Vagina (tissue), 2 donors: ENCODE data around the gene GALNT2. TPM values are rescaled to one million over a fixed set of nuclear protein-coding genes. Genes with fewer than 3 reads are reported as not detected.

ENCODE experiments used
- DNase-seq, 2 donors: peaks; one replicate each; pipeline ENCODE4 v3.0.0-alpha.2; 2017; ENCODE audit errors: extremely low spot score in 2 of 2
- H3K27ac ChIP-seq: fragments of 200-600 bp; sonication (generic); one replicate; pipeline ENCODE4 v1.5.1; 2019
- H3K27me3 ChIP-seq: fragments of 200-600 bp; sonication (generic); one replicate; pipeline ENCODE4 v1.5.1; 2019
- H3K36me3 ChIP-seq, 2 donors: fragments of 200-600 bp; sonication (generic); one replicate each; pipeline ENCODE4 v1.5.1; 2017 to 2019
- H3K4me1 ChIP-seq: fragments of 200-600 bp; sonication (generic); one replicate; pipeline ENCODE4 v1.5.1; 2019
- H3K4me3 ChIP-seq, 2 donors: fragments of 200-600 bp; sonication (generic); 1 replicate in 1 of 2; 2 replicates in 1 of 2; pipeline ENCODE4 v1.5.1; 2016 to 2019
- H3K9me3 ChIP-seq: fragments of 200-600 bp; sonication (generic); one replicate; pipeline ENCODE4 v1.5.1; 2019
- CTCF ChIP-seq, 3 experiments: fragments of 450-650 bp in 2 of 3; fragments of 200-600 bp in 1 of 3; sonication (generic) in 1 of 3; IDR thresholded peaks; one replicate each; pipeline ENCODE4 v1.5.1; 2017 to 2019; ENCODE audit warnings: antibody characterized with exemption in 3 of 3, mild to moderate bottlenecking in 2 of 3, moderate library complexity in 2 of 3
- POLR2A ChIP-seq, 2 donors: fragments of 450-650 bp; IDR thresholded peaks; one replicate each; pipeline ENCODE4 v1.6.1; 2017; ENCODE audit warnings: antibody characterized with exemption in 2 of 2, mild to moderate bottlenecking in 2 of 2, moderate library complexity in 2 of 2
- POLR2AphosphoS5 ChIP-seq, 2 donors: sonication (generic); formaldehyde crosslinking; IDR thresholded peaks; one replicate each; pipeline ENCODE4 v1.9.0; 2017; ENCODE audit warnings: antibody characterized with exemption in 2 of 2, mild to moderate bottlenecking in 2 of 2, low read depth in 1 of 2; ENCODE audit not compliant: insufficient read depth in 1 of 2
- intact Hi-C: fragments of 100-400 bp; cut with DNase I; formaldehyde crosslinking; loops from one replicate; pipeline ENCODE4 v1.15.1; 2023
- total RNA-seq: library from RNA; depleted of rRNA; stranded (reverse); fragments of >200 nt; gene quantifications from one replicate; pipeline ENCODE4 v1.2.3, GENCODE V29; 2016

GALNT2 gene
- total RNA-seq, 1 donor from 2014 or later, result 51.6 TPM

DNA sequence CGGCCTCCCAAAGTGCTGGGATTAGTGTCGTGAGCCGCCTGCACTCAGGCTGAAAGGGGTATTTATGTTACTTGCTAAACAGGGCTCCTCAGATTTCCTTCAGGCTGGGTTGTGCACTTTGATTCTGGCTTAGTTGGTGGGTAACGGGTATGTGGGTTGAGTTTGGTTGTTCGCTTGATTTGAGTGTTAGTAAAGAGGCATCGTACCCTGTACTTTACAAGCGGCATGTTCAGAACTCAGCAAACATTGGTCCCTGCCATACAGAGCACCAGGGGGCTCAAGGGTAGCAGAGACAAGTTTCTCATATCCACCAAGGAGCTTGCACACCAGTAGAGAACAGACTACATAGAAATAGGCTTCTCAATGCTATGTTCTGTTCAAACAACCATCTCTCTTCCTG is 211.3 kb downstream of the GALNT2 start:
- Histone ChIP-seq H3K4me3 (no peak overlapping the region), H3K9me3 (no peaks in the 10 kb centered on the region), H3K36me3 (peaks cover 0 to 42% of the 10 kb centered on the region in 2 donors), H3K4me1 (peaks cover 17% of the 10 kb centered on the region), H3K27ac (no peak overlapping the region), H3K27me3 (no peaks in the 10 kb centered on the region)
- intact Hi-C loops, result no loop called here
- no peak for TF ChIP-seq POLR2A (IDR thresholded peaks at IDR 0.05)
- TF ChIP-seq CTCF (IDR thresholded peaks at IDR 0.05), result no peak
- no peak for TF ChIP-seq POLR2AphosphoS5 (IDR thresholded peaks at IDR 0.05; ENCODE audit: insufficient read depth in 1 of 2, low read depth in 1 of 2)
- no peak for DNase-seq

GRCh38 chr1:230278871-230279582 is 212.0 kb downstream of the GALNT2 start:
- TF ChIP-seq POLR2A (IDR thresholded peaks at IDR 0.05) (no peak), POLR2AphosphoS5 (IDR thresholded peaks at IDR 0.05; ENCODE audit: insufficient read depth in 1 of 2, low read depth in 1 of 2) (no peak), CTCF (IDR thresholded peaks at IDR 0.05) (no peak)

GRCh38 chr1:230279583-230279945 is 212.5 kb downstream of the GALNT2 start:
- no peak for DNase-seq
- Histone ChIP-seq H3K9me3 (no peaks in the 10 kb centered on the region), H3K27me3 (no peaks in the 10 kb centered on the region), H3K27ac (no peak overlapping the region), H3K4me3 (no peak overlapping the region), H3K4me1 (peaks cover 17% of the 10 kb centered on the region), H3K36me3 (peaks cover 0 to 42% of the 10 kb centered on the region in 2 donors)
- intact Hi-C loops, result no loop called here
- TF ChIP-seq CTCF (IDR thresholded peaks at IDR 0.05) (no peak), POLR2AphosphoS5 (IDR thresholded peaks at IDR 0.05; ENCODE audit: insufficient read depth in 1 of 2, low read depth in 1 of 2) (no peak)

More at GRCh38 chr1:230278871-230279582, 212.0 kb downstream of the GALNT2 start:
- H3K4me3 ChIP-seq, result no peak overlapping the region
- peaks cover 0 to 42% of the 10 kb centered on the region in 2 donors for H3K36me3 ChIP-seq
- intact Hi-C loops, result no loop called here
- no peak for DNase-seq
- no peaks in the 10 kb centered on the region for H3K9me3 ChIP-seq
- peaks cover 17% of the 10 kb centered on the region for H3K4me1 ChIP-seq
- H3K27me3 ChIP-seq, result no peaks in the 10 kb centered on the region
- H3K27ac ChIP-seq, result no peak overlapping the region

GRCh38 chr1:230280054-230280795 is 213.2 kb downstream of the GALNT2 start:
- intact Hi-C loops, result no loop called here
- H3K4me1 ChIP-seq, result peaks cover 17% of the 10 kb centered on the region
- no peaks in the 10 kb centered on the region for H3K9me3 ChIP-seq
- no peak overlapping the region for H3K27ac ChIP-seq
- no peak overlapping the region for H3K4me3 ChIP-seq
- no peak for TF ChIP-seq POLR2AphosphoS5 (IDR thresholded peaks at IDR 0.05; ENCODE audit: insufficient read depth in 1 of 2, low read depth in 1 of 2)
- no peak for TF ChIP-seq POLR2A (IDR thresholded peaks at IDR 0.05)
- TF ChIP-seq CTCF (IDR thresholded peaks at IDR 0.05), result no peak
- H3K36me3 ChIP-seq, result peaks cover 0 to 38% of the 10 kb centered on the region in 2 donors
- H3K27me3 ChIP-seq, result no peaks in the 10 kb centered on the region
- no peak for DNase-seq
